IPS-18a (cell line): ENCODE data around the gene FBXW11.

ENCODE experiments used
- H3K27ac ChIP-seq: one replicate; pipeline ENCODE4 v1.5.1; 2013; ENCODE audit warnings: low read length
- H3K27me3 ChIP-seq: one replicate; pipeline ENCODE4 v1.6.1; 2013; ENCODE audit warnings: mild to moderate bottlenecking, low read length; ENCODE audit not compliant: control insufficient read depth, insufficient read depth
- H3K36me3 ChIP-seq: one replicate; pipeline ENCODE4 v1.6.1; 2013; ENCODE audit warnings: low read depth, low read length; ENCODE audit not compliant: control insufficient read depth
- H3K4me1 ChIP-seq: one replicate; pipeline ENCODE4 v1.6.1; 2013; ENCODE audit warnings: low read depth, low read length; ENCODE audit not compliant: control insufficient read depth
- H3K4me3 ChIP-seq: one replicate; pipeline ENCODE4 v1.5.1; 2013; ENCODE audit warnings: low read length
- H3K9ac ChIP-seq: one replicate; pipeline ENCODE4 v1.6.1; 2013; ENCODE audit warnings: mild to moderate bottlenecking, low read length, moderate library complexity
- H3K9me3 ChIP-seq: one replicate; pipeline ENCODE4 v1.6.1; 2013; ENCODE audit warnings: low read depth, low read length; ENCODE audit not compliant: control insufficient read depth

The FBXW11 gene

DNA sequence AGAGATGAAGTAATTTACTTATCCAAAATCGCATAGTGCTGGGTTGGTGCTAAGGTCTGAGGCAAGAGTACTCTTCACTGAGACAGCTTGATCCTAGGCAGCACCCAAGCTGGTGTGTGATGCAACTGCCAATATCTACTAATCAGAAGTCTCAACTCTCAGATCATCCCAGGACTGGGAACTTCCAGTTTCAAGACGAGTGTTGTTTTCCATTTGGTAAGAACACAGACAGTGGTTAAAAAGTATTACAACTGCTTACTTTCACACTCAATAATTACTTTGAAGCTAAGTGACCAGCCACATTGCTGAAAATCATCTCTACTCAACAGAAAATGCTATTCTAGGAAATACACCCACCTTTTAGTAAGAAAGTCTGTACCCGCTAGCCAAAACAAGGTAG, 45.3 kb downstream of the FBXW11 start:
- no peaks in the 10 kb centered on the region for H3K36me3 ChIP-seq
- H3K9ac ChIP-seq: no peak overlapping the region
- H3K27ac ChIP-seq: peak overlapping the region; percentile 37
- H3K27me3 ChIP-seq: no peaks in the 10 kb centered on the region
- no peak overlapping the region for H3K4me3 ChIP-seq
- H3K9me3 ChIP-seq: no peaks in the 10 kb centered on the region
- peaks cover 42% of the 10 kb centered on the region for H3K4me1 ChIP-seq

DNA sequence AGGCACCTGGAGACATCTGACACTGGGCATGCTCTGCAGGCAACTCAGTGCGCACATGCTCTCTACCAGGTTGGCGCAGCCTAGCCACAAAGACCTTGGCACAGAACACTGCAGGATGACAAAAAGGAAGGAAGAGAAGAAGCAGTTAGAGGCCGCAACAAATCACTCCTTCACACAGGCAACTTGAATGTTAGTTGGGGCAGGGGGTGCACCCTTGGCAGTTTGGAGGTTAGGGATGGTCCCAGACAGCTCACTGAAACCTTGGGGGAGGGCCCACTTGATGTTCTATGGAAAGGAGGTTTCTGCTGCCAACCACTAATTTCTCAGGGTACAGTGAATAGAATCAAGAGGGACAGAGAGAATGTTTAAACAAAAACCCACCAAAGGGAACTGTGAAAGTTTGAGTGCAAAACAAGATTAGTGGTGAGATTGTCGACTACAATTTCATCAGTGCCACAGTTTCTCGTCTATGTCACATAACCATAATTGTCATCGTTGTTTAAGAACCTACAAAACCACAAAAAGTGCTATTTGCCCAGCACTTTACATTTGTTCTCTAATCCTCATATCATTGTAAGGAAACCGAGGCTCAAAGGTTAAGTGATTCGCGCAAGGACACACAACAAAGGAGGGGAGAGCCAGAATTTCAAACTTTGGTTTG, 48.7 kb downstream of the FBXW11 start:
- H3K27ac ChIP-seq: no peak overlapping the region
- no peaks in the 10 kb centered on the region for H3K27me3 ChIP-seq
- no peaks in the 10 kb centered on the region for H3K36me3 ChIP-seq
- no peak overlapping the region for H3K4me3 ChIP-seq
- H3K4me1 ChIP-seq: peaks cover 49% of the 10 kb centered on the region
- H3K9ac ChIP-seq: no peak overlapping the region
- H3K9me3 ChIP-seq: no peaks in the 10 kb centered on the region

DNA sequence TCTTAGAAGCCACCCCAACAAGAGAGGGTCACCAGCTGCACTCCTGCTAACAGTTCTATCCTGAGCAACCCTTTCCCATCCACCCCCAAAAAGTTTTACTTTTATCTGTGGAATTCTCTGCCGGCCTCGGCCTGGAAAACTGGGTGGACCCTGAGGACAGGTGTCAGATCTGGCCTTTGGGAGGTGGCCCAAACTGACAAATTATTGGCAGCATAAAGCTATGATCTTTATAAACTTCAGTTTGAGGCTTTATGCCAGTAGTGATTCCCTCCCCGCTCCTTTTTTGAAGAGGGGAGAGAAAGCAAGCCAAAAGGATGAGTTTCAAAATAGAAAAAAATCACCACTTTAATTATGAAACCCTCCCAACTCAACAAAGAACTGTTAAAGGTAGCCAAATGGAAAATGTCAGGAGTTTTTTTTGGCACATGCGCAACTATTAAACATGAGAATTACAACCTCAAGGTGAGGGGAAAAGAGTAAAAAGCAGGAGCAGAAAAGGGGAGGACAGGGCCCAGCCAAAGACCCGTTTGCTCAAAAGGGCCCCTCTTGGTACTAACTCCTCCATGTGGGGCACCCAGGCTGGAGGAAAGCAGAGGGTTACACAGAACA, 49.4 kb downstream of the FBXW11 start:
- Histone ChIP-seq H3K27me3 (no peaks in the 10 kb centered on the region), H3K36me3 (no peaks in the 10 kb centered on the region), H3K9me3 (no peaks in the 10 kb centered on the region), H3K4me3 (no peak overlapping the region), H3K27ac (no peak overlapping the region), H3K4me1 (peaks cover 47% of the 10 kb centered on the region), H3K9ac (no peak overlapping the region)

DNA sequence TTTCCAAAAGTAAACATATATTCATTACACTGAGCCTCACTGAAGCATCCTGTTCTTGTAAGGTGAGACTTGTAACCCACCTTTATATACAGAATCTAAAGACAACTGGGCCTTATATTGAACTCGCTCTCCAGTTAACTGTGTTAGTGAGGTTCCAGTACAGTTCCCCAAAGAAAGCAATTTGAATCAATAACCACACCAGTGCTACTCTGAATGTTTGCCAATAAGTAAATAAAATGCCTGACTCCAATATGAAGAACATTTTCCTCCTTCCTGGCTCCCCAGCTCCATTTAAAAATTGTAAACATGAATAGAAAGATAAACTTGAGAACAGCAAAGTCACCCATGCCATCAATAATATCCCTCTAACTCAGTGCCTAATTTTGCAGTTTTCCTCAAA, 50.1 kb downstream of the FBXW11 start:
- H3K4me3 ChIP-seq: no peak overlapping the region
- no peaks in the 10 kb centered on the region for H3K27me3 ChIP-seq
- no peak overlapping the region for H3K9ac ChIP-seq
- H3K36me3 ChIP-seq: no peaks in the 10 kb centered on the region
- H3K27ac ChIP-seq: no peak overlapping the region
- H3K4me1 ChIP-seq: peaks cover 47% of the 10 kb centered on the region
- no peaks in the 10 kb centered on the region for H3K9me3 ChIP-seq

DNA sequence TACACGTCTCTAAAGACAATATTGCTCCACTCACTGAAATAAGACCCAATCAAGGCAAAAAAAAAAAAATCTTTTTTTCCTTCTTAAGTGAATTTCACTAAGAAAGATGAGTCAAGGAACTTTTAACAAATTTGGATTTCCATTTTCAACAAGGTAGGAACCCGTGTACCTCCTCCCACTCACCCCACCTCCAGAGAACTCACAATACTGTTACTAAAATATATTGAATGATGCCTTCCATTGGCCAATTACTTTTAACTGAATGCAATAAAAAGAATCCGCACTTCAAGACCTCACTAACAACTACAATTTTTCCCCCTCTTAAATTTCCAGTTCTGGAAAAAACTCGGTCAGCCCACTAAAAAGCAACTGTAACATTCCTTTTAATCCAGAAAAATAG, 50.7 kb downstream of the FBXW11 start:
- Histone ChIP-seq H3K9me3 (no peaks in the 10 kb centered on the region), H3K9ac (no peak overlapping the region), H3K4me1 (peaks cover 47% of the 10 kb centered on the region), H3K36me3 (no peaks in the 10 kb centered on the region), H3K27me3 (no peaks in the 10 kb centered on the region), H3K4me3 (no peak overlapping the region), H3K27ac (no peak overlapping the region)

DNA sequence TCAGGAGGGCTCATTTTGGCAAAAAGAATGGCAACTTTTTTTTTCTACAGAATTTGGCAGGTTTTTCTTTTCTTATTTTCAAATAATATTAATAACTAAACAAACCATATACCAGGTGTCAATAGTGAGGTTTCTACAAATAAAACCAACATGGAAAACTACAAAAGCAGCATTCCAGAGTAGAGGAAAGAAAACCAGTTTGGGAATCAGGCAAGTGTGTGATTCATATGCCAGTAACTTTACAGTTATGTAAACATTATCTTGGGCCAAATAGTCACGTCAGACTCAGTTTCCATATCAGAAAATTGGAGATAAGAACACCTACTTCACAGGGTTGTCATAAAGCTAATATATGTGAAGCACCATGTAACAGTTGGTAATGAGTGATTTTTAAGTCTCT, 51.7 kb downstream of the FBXW11 start:
- Histone ChIP-seq H3K4me3 (no peak overlapping the region), H3K27ac (no peak overlapping the region), H3K27me3 (no peaks in the 10 kb centered on the region), H3K9me3 (no peaks in the 10 kb centered on the region), H3K9ac (no peak overlapping the region), H3K36me3 (no peaks in the 10 kb centered on the region), H3K4me1 (peaks cover 47% of the 10 kb centered on the region)

DNA sequence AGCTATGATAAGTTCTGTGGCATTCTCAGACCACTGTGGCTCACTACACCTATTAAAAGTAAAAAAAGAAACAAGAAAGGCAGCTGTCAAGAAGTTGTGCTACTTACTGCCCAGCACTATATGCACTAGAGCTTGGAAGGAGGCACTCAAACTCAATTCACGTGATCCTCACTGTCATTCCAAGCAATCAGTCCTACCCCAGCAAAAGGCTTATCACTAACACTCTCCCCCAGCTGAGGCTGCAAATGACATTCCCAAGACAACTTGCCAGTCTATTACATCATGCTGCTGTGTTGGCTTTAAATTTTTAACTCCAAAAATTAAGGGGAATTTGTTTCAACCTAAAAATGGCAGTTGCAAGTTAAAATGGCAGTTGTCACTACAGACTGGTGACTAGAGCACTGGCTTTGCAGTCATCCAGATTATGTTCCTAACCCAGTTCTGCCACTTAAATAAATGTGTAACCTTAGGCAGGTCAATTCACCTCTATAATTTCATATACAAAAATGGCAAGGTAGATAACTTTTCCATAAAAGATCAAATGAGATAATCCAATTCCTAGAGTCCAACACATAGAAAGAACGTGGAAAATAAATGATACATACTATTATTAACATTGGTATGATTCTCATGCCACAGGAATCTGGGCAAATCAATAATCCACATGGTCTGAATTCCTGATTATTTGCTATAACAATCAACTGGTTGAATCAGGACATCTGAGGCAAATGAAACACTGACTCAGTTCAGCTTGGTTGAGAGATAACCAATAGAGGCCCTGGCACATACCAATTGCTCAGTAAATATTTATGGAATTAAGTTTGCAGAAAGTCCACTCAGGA, 52.4 kb downstream of the FBXW11 start:
- H3K4me3 ChIP-seq: no peak overlapping the region
- no peaks in the 10 kb centered on the region for H3K36me3 ChIP-seq
- no peaks in the 10 kb centered on the region for H3K27me3 ChIP-seq
- peaks cover 47% of the 10 kb centered on the region for H3K4me1 ChIP-seq
- no peak overlapping the region for H3K9ac ChIP-seq
- H3K9me3 ChIP-seq: no peaks in the 10 kb centered on the region
- H3K27ac ChIP-seq: no peak overlapping the region

DNA sequence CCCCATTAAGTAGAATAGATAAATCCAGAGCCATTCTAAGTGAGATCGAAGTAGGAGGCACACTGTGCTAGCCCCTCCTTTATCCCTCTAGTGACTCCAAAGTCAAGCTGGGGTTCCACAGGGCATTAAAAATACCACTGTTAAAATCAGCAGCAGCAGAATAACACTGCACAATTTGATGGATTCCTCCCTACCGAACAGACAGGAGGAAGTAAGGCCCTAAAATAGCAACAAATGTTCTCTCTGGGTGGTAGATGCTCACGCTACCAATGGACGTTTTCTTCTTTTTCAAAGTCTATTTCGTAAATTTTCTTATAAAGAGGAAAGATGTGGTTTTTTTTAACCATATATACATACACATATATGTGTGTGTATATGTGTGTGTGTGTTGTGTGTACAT, 54.4 kb downstream of the FBXW11 start:
- Histone ChIP-seq H3K4me3 (no peak overlapping the region), H3K27me3 (no peaks in the 10 kb centered on the region), H3K27ac (no peak overlapping the region), H3K4me1 (peaks cover 34% of the 10 kb centered on the region), H3K9me3 (no peaks in the 10 kb centered on the region), H3K36me3 (no peaks in the 10 kb centered on the region), H3K9ac (no peak overlapping the region)

DNA sequence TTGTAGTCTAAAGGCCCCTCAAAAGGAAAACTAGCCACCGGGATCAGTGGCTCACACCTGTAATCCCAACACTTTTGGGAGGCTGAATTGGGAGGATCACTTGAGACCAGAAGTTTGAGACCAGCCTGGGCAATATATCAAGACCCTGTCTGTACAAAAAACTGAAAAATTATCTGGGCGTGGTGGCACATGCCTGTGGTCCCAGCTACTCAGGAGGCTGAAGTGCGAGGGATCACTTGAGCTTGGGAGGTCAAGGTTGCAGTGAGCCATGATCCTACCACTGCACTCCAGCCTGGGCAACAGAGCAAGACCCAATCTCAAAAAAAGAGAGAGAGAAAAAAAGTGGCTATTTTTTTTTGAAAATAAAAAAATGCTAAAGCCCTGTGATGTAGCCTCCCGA, 55.2 kb downstream of the FBXW11 start:
- Histone ChIP-seq H3K27ac (no peak overlapping the region), H3K4me1 (peaks cover 30% of the 10 kb centered on the region), H3K4me3 (no peak overlapping the region), H3K9ac (no peak overlapping the region), H3K9me3 (no peaks in the 10 kb centered on the region), H3K27me3 (no peaks in the 10 kb centered on the region), H3K36me3 (no peaks in the 10 kb centered on the region)

DNA sequence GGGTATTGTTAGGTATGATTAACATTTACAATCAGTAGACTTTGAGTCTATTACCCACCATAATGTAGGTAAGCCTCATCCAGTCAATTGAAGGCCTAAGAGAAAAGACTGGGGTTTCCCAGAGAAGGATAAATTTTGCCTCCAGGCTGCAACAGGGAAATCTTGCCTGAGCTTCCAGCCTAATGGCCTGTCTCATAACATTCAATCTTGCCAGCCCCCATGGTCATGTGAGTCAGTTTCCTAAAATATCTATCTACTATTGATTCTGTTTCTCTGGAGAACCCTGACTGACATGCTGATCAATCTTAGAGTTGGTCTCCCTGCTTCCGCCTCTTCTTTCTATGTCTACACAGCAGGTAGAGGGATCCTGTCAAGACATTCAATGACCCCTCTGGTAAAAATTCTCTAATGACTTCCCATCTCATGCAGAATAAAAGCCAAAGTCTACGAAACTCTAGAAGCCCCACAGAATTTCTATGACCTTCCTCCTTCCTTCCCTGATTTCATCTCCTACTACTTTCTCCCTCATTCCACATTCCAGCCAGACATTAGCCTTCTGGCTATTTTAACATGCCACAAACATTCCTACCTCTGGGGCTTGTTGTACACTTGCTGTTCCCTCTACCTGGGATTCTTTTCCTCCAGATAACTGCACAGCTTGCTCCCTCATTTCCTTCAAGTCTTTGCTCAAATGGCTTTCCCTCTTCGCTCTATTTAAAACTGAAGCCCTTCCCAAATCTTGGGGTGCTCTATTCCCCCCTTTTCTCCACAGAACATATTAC, 60.2 kb downstream of the FBXW11 start:
- H3K9ac ChIP-seq: no peak overlapping the region
- H3K4me1 ChIP-seq: peaks cover 6% of the 10 kb centered on the region
- H3K27ac ChIP-seq: no peak overlapping the region
- no peaks in the 10 kb centered on the region for H3K27me3 ChIP-seq
- no peak overlapping the region for H3K4me3 ChIP-seq
- no peaks in the 10 kb centered on the region for H3K9me3 ChIP-seq
- no peaks in the 10 kb centered on the region for H3K36me3 ChIP-seq

DNA sequence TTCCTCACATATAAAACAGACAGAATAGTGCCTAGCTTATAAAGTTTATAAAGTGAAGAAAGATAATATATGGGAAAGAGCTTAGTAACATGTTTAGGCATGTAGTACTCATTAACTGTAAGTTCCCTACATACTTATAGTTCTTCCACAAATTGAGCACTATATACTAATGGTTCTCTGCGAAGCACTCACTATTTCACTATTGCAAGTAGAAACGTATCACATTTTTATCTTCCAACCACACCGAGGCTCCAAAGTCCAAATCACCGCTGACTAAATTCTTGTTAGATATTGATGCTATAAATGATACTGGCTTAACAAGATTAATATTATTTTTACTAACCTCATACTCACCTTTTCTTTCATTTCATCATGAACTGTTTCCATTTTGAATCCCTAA, 61.0 kb downstream of the FBXW11 start:
- H3K27me3 ChIP-seq: no peaks in the 10 kb centered on the region
- no peaks in the 10 kb centered on the region for H3K9me3 ChIP-seq
- no peak overlapping the region for H3K9ac ChIP-seq
- H3K36me3 ChIP-seq: no peaks in the 10 kb centered on the region
- H3K27ac ChIP-seq: no peak overlapping the region
- no peak overlapping the region for H3K4me3 ChIP-seq
- peaks cover 6% of the 10 kb centered on the region for H3K4me1 ChIP-seq
